DMS114 treated with DMSO at 0.1 percent for 48 hours (cell line): ENCODE data around the gene ELANE.
"Not testable (repeated sequence)": the region's sequence is repeated elsewhere in the genome, so short reads cannot be mapped to it uniquely, and the experiment has no call there.

Source experiments
- DNase-seq: peaks from one replicate; lab custom pipeline; 2025; ENCODE audit not compliant: unreplicated experiment; lab: John Stamatoyannopoulos, UW

ELANE gene

GRCh38 chr19:813219-814151, 38.6 kb upstream of the ELANE start:
- DNase-seq: no peak

- no peak for DNase-seq
These were observed 37.7 kb upstream of the ELANE start for GRCh38 chr19:814152-815078.

GRCh38 chr19:815079-815774, 36.9 kb upstream of the ELANE start:
- no peak for DNase-seq

- no peak for DNase-seq
These were observed 36.2 kb upstream of the ELANE start for GRCh38 chr19:815775-816499.

- no peak for DNase-seq
These were observed 35.6 kb upstream of the ELANE start for GRCh38 chr19:816500-816857.

GRCh38 chr19:820212-820611, 31.9 kb upstream of the ELANE start:
- DNase-seq: not testable (repeated sequence)

GRCh38 chr19:821231-821824, 30.8 kb upstream of the ELANE start:
- DNase-seq: no peak

- no peak for DNase-seq
These were observed 30.1 kb upstream of the ELANE start, which contains the start of gene PLPPR3 for GRCh38 chr19:821825-822503. TSS of gene PLPPR3 (minus strand) at chr19:821955. CDS start at chr19:821559, 396 bp downstream.

- no peak for DNase-seq
These were observed 28.5 kb upstream of the ELANE start for GRCh38 chr19:823565-824121.

GRCh38 chr19:824885-825284, 27.2 kb upstream of the ELANE start:
- no peak for DNase-seq

GRCh38 chr19:825897-826644, 26.0 kb upstream of the ELANE start:
- DNase-seq: no peak

- no peak for DNase-seq
These were observed 24.8 kb upstream of the ELANE start for GRCh38 chr19:827314-827709.

GRCh38 chr19:827710-828321, 24.3 kb upstream of the ELANE start, which contains the start of gene AZU1:
TSS of gene AZU1 (plus strand) at chr19:827837. CDS start at chr19:827847, 10 bp downstream.
- no peak for DNase-seq

- DNase-seq: no peak
These were observed 22.9 kb upstream of the ELANE start for GRCh38 chr19:829129-829758.

- no peak for DNase-seq
These were observed 20.4 kb upstream of the ELANE start for GRCh38 chr19:831407-832369.

- DNase-seq: no peak
These were observed 17.9 kb upstream of the ELANE start for GRCh38 chr19:834216-834615.
